ENCODE measurements around the gene DHDH. TPM values are rescaled to one million over a fixed set of nuclear protein-coding genes. Genes with fewer than 3 reads are reported as not detected.
"Not testable (repeated sequence)": the region's sequence is repeated elsewhere in the genome, so short reads cannot be mapped to it uniquely, and the experiment has no call there.

DHDH gene
- total and polyA plus RNA-seq, 12 donors = 0.17 to 0.51 TPM; not detected in 10

GRCh38 chr19:48905664-48906063 lies 27.8 kb upstream of the DHDH start:
- Histone ChIP-seq H3K9me3 (no peaks in the 10 kb centered on the region), H3K27ac (no peak overlapping the region), H3K36me3 (peaks cover 0 to 84% (median 46%) of the 10 kb centered on the region in 9 donors), H3K4me3 (no peak overlapping the region), H3K27me3 (no peaks in the 10 kb centered on the region), H3K4me1 (peaks cover 10 to 48% (median 33%) of the 10 kb centered on the region in 9 donors)
- no peak for ATAC-seq
- DNase-seq = no peak
- WGBS, 2 donors = 71 to 84% methylated on average over 14 of the region's 14 CpGs
- intact Hi-C loops (cut with DNase I) = no loop called here
- no peak for TF ChIP-seq CTCF (IDR thresholded peaks at IDR 0.05)

GRCh38 chr19:48906324-48906723 lies 27.2 kb upstream of the DHDH start:
- Histone ChIP-seq H3K27me3 (no peaks in the 10 kb centered on the region), H3K9me3 (no peaks in the 10 kb centered on the region), H3K27ac (no peak overlapping the region), H3K4me1 (peaks cover 9 to 41% (median 27%) of the 10 kb centered on the region in 9 donors), H3K4me3 (no peak overlapping the region), H3K36me3 (peaks cover 0 to 90% (median 52%) of the 10 kb centered on the region in 9 donors)
- DNase-seq = no peak
- intact Hi-C loops (cut with DNase I) = no loop called here
- ATAC-seq = no peak
- WGBS, 2 donors = 95 to 97% methylated on average over 10 of the region's 10 CpGs
- TF ChIP-seq CTCF (IDR thresholded peaks at IDR 0.05) = no peak

- no peak for TF ChIP-seq CTCF (IDR thresholded peaks at IDR 0.05)
- Histone ChIP-seq H3K27ac (peak overlapping the region in 8 of 10 donors; percentile 26 to 80 (median 54)), H3K9me3 (no peaks in the 10 kb centered on the region), H3K4me1 (peaks cover 3 to 28% (median 13%) of the 10 kb centered on the region in 9 donors), H3K4me3 (no peak overlapping the region), H3K36me3 (peaks cover 0 to 91% (median 59%) of the 10 kb centered on the region in 9 donors), H3K27me3 (no peaks in the 10 kb centered on the region)
- WGBS, 2 donors = 84 to 85% methylated on average over 14 of the region's 14 CpGs
- intact Hi-C loops (cut with DNase I) = no loop called here
- DNase-seq (no peak), ATAC-seq (peak in 3 of 8 donors; percentile 31 to 36 (median 35))
Measured at GRCh38 chr19:48907671-48908070, 25.8 kb upstream of the DHDH start.

- H3K4me1 ChIP-seq = peaks cover 0 to 23% (median 9%) of the 10 kb centered on the region in 9 donors
- H3K27me3 ChIP-seq; DNase-seq; H3K4me3 ChIP-seq; H3K9me3 ChIP-seq; intact Hi-C loops (cut with DNase I); ATAC-seq: not testable (repeated sequence)
- WGBS, 2 donors = 93 to 94% methylated on average over 11 of the region's 11 CpGs
- H3K36me3 ChIP-seq = peaks cover 4 to 98% (median 74%) of the 10 kb centered on the region in 9 donors
- peak overlapping the region in 9 of 10 donors; percentile 9 to 80 (median 54) for H3K27ac ChIP-seq
Measured at GRCh38 chr19:48909424-48910077, 23.9 kb upstream of the DHDH start.

- peak overlapping the region in 2 of 10 donors; percentile 1 to 30 for H3K27ac ChIP-seq
- intact Hi-C loops (cut with DNase I) = no loop called here
- H3K9me3 ChIP-seq = no peaks in the 10 kb centered on the region
- WGBS, 2 donors = 85 to 90% methylated on average over 2 of the region's 2 CpGs
- no peak overlapping the region for H3K4me3 ChIP-seq
- H3K4me1 ChIP-seq = peaks cover 0 to 23% (median 9%) of the 10 kb centered on the region in 9 donors
- ATAC-seq = no peak
- TF ChIP-seq CTCF (IDR thresholded peaks at IDR 0.05) = no peak
- H3K27me3 ChIP-seq = no peaks in the 10 kb centered on the region
- peaks cover 4 to 98% (median 67%) of the 10 kb centered on the region in 9 donors for H3K36me3 ChIP-seq
- no peak for DNase-seq
Measured at GRCh38 chr19:48910803-48911202, 22.7 kb upstream of the DHDH start.

Data from heart right ventricle (tissue), 16 donors.